H1 (cell line): Measurements from ENCODE around the gene IDI1. TPM values are rescaled to one million over a fixed set of nuclear protein-coding genes. Genes with fewer than 3 reads are reported as not detected.

Experiments used
- CTCF ChIA-PET: fragments of 300-600 bp; sonication (Branson Sonifier 250); formaldehyde crosslinking; loops from one replicate; lab custom pipeline; 2021; ENCODE audit not compliant: partially characterized antibody; lab: Charles Lee
- POLR2A ChIA-PET: fragments of 300-600 bp; sonication (Branson Sonifier 250); formaldehyde crosslinking; loops from one replicate; lab custom pipeline; 2021; ENCODE audit warnings: inconsistent platforms; ENCODE audit not compliant: partially characterized antibody; lab: Charles Lee
- DNase-seq, 2 experiments: peaks; one replicate each; pipeline versions ENCODE4 v3.0.0 to v3.0.0-alpha.2; 2010 to 2022; ENCODE audit warnings: low spot score in 2 of 2, low read depth in 1 of 2, mixed read lengths in 1 of 2
- FAIRE-seq: peaks from 2 replicates; lab custom pipeline; 2011; peaks lifted over from hg19 to GRCh38; lab: Jason Lieb, UNC
- H2AFZ ChIP-seq: 2 replicates; pipeline ENCODE4 v1.8.1; 2012; ENCODE audit warnings: low read length, inconsistent platforms
- H2AK5ac ChIP-seq: 2 replicates; pipeline ENCODE4 v1.6.1; 2013; ENCODE audit warnings: low read depth, low read length
- H2BK120ac ChIP-seq: replicated peaks from 2 replicates; pipeline ENCODE3; 2013; ENCODE audit warnings: low read depth, low read length, inconsistent platforms
- H2BK12ac ChIP-seq: 2 replicates; pipeline ENCODE4 v1.6.1; 2013; ENCODE audit warnings: low read depth, low read length
- H2BK15ac ChIP-seq: 2 replicates; pipeline ENCODE4 v1.6.1; 2013; ENCODE audit warnings: low read length
- H2BK20ac ChIP-seq: 2 replicates; pipeline ENCODE4 v1.6.1; 2013; ENCODE audit warnings: low read length
- H2BK5ac ChIP-seq: 2 replicates; pipeline ENCODE4 v1.6.1; 2013; ENCODE audit warnings: low read depth, low read length
- H3K14ac ChIP-seq: 2 replicates; pipeline ENCODE4 v1.6.1; 2013; ENCODE audit warnings: inconsistent platforms; ENCODE audit not compliant: insufficient read length
- H3K18ac ChIP-seq: 2 replicates; pipeline ENCODE4 v1.6.1; 2013; ENCODE audit warnings: low read length; ENCODE audit errors: extremely low read depth
- H3K23ac ChIP-seq: 2 replicates; pipeline ENCODE4 v1.6.1; 2013; ENCODE audit warnings: inconsistent platforms; ENCODE audit not compliant: insufficient read length
- H3K23me2 ChIP-seq: 2 replicates; pipeline ENCODE4 v1.6.1; 2013; ENCODE audit warnings: low read depth, low read length
- H3K27ac ChIP-seq: 2 replicates; pipeline ENCODE4 v1.6.1; 2011; ENCODE audit warnings: low read depth, low read length, inconsistent platforms
- H3K27me3 ChIP-seq, 4 experiments: replicated peaks in 1 of 4; 1 replicate in 1 of 4; 2 replicates in 3 of 4; pipeline versions ENCODE4 v1.6.1 to v1.8.1; 2011 to 2013; ENCODE audit warnings: low read length in 3 of 4, mild to moderate bottlenecking in 3 of 4, inconsistent platforms in 2 of 4, mixed read lengths in 2 of 4, moderate library complexity in 1 of 4; ENCODE audit not compliant: control insufficient read depth in 3 of 4, insufficient read depth in 3 of 4; ENCODE audit errors: extremely low read depth in 1 of 4
- H3K36me3 ChIP-seq, 4 experiments: 2 replicates each; pipeline versions ENCODE4 v1.6.1 to v1.8.1; 2011 to 2013; ENCODE audit warnings: mild to moderate bottlenecking in 4 of 4, low read length in 3 of 4, moderate library complexity in 2 of 4, control low read depth in 1 of 4, inconsistent platforms in 1 of 4; ENCODE audit not compliant: insufficient read depth in 4 of 4, control insufficient read depth in 2 of 4
- H3K4ac ChIP-seq: replicated peaks from 2 replicates; pipeline ENCODE3; 2013; ENCODE audit warnings: low read length, low read depth, mixed read lengths, inconsistent platforms; ENCODE audit not compliant: insufficient read length
- H3K4me1 ChIP-seq, 4 experiments: replicated peaks in 1 of 4; 1 replicate in 1 of 4; 2 replicates in 3 of 4; pipeline versions ENCODE4 v1.6.1 to v1.8.1; 2011 to 2013; ENCODE audit warnings: low read length in 3 of 4, inconsistent platforms in 2 of 4, mixed read lengths in 1 of 4; ENCODE audit not compliant: insufficient read depth in 4 of 4, control insufficient read depth in 3 of 4
- H3K4me2 ChIP-seq, 2 experiments: 2 replicates each; pipeline versions ENCODE4 v1.6.1 to v1.8.1; 2011 to 2013; ENCODE audit warnings: low read depth in 2 of 2, low read length in 2 of 2, control low read depth in 1 of 2, inconsistent platforms in 1 of 2, mild to moderate bottlenecking in 1 of 2; ENCODE audit not compliant: insufficient read depth in 1 of 2
- H3K4me3 ChIP-seq, 4 experiments: fragments of 200-600, 300-600 bp in 1 of 4; sonication (generic), shearing (Covaris generic), sonication (Bioruptor Twin) in 1 of 4; 2 replicates each; pipeline versions ENCODE4 v1.5.1 to v1.8.1; 2011 to 2016; ENCODE audit warnings: low read length in 4 of 4, low read depth in 3 of 4, control low read depth in 2 of 4, inconsistent platforms in 2 of 4, mild to moderate bottlenecking in 2 of 4, mixed read lengths in 1 of 4, moderate library complexity in 1 of 4; ENCODE audit not compliant: insufficient read depth in 2 of 4; ENCODE audit errors: extremely low read depth in 1 of 4
- H3K56ac ChIP-seq: replicated peaks from 2 replicates; pipeline ENCODE3; 2013; ENCODE audit warnings: low read depth, mild to moderate bottlenecking, mixed read lengths, low read length, inconsistent platforms; ENCODE audit not compliant: insufficient read length
- H3K79me1 ChIP-seq: 2 replicates; pipeline ENCODE4 v1.6.1; 2013; ENCODE audit warnings: low read depth, low read length, control low read depth
- H3K79me2 ChIP-seq, 2 experiments: 2 replicates each; pipeline versions ENCODE4 v1.6.1 to v1.8.1; 2012 to 2013; ENCODE audit warnings: low read length in 2 of 2, mild to moderate bottlenecking in 2 of 2, inconsistent platforms in 1 of 2; ENCODE audit not compliant: insufficient read depth in 2 of 2, control insufficient read depth in 1 of 2
- H3K9ac ChIP-seq, 4 experiments: replicated peaks in 1 of 4; 1 replicate in 1 of 4; 2 replicates in 3 of 4; pipeline versions ENCODE4 v1.6.1 to v1.8.1; 2011 to 2013; ENCODE audit warnings: low read depth in 3 of 4, low read length in 3 of 4, control low read depth in 2 of 4, mild to moderate bottlenecking in 2 of 4, moderate library complexity in 2 of 4, inconsistent platforms in 1 of 4; ENCODE audit errors: extremely low read depth in 1 of 4
- H3K9me3 ChIP-seq, 2 experiments: 2 replicates each; pipeline versions ENCODE4 v1.6.1 to v1.8.1; 2012 to 2013; ENCODE audit warnings: mild to moderate bottlenecking in 2 of 2, moderate library complexity in 2 of 2, control low read depth in 1 of 2, inconsistent platforms in 1 of 2, low read depth in 1 of 2, low read length in 1 of 2, mixed read lengths in 1 of 2; ENCODE audit not compliant: insufficient read depth in 2 of 2
- H4K20me1 ChIP-seq, 2 experiments: replicated peaks in 1 of 2; 2 replicates each; pipeline versions ENCODE3 to v1.8.1; 2011 to 2013; ENCODE audit warnings: inconsistent platforms in 2 of 2, low read length in 2 of 2, mild to moderate bottlenecking in 1 of 2; ENCODE audit not compliant: insufficient read depth in 2 of 2, control insufficient read depth in 1 of 2
- H4K5ac ChIP-seq: 2 replicates; pipeline ENCODE4 v1.6.1; 2013; ENCODE audit warnings: low read length, low read depth, mixed read lengths, inconsistent platforms; ENCODE audit not compliant: insufficient read length
- H4K8ac ChIP-seq: 2 replicates; pipeline ENCODE4 v1.8.0; 2013; ENCODE audit warnings: mild to moderate bottlenecking, moderate library complexity, low read length, inconsistent platforms; ENCODE audit not compliant: insufficient read depth; ENCODE audit errors: extremely low read depth
- H4K91ac ChIP-seq: replicated peaks from 2 replicates; pipeline ENCODE3; 2013; ENCODE audit warnings: low read length, mixed read lengths, inconsistent platforms; ENCODE audit not compliant: insufficient read length
- ATF2 ChIP-seq: IDR thresholded peaks from 2 replicates; pipeline ENCODE4 v1.6.1; 2012; ENCODE audit warnings: low read length, inconsistent platforms
- BACH1 ChIP-seq: IDR thresholded peaks from 2 replicates; pipeline ENCODE4 v1.6.1; 2012; ENCODE audit warnings: low read length, improper control_type of control experiment
- CBX8 ChIP-seq: fragments of 300-800, 300-1000 bp; sonication (generic); IDR thresholded peaks from 2 replicates; pipeline ENCODE4 v1.7.1; 2016; ENCODE audit warnings: low read depth, low read length, borderline replicate concordance
- FOSL1 ChIP-seq: IDR thresholded peaks from 2 replicates; pipeline ENCODE4 v1.6.1; 2011; ENCODE audit warnings: mild to moderate bottlenecking, low read depth, low read length, moderate library complexity; ENCODE audit not compliant: insufficient read depth
- JUN ChIP-seq: IDR thresholded peaks from 2 replicates; pipeline ENCODE4 v1.6.1; 2011; ENCODE audit warnings: low read depth, mild to moderate bottlenecking, improper control_type of control experiment, low read length
- KDM5A ChIP-seq: fragments of 200-600 bp; IDR thresholded peaks from 2 replicates; pipeline ENCODE4 v1.7.1; 2012; ENCODE audit warnings: mild to moderate bottlenecking, low read length, inconsistent platforms, mixed read lengths
- POU5F1 ChIP-seq: IDR thresholded peaks from 2 replicates; pipeline ENCODE4 v1.6.1; 2011; ENCODE audit warnings: low read depth, mild to moderate bottlenecking, low read length, moderate library complexity
- RBBP5 ChIP-seq: IDR thresholded peaks from 2 replicates; pipeline ENCODE4 v1.7.1; 2012; ENCODE audit warnings: low read depth, mild to moderate bottlenecking, inconsistent platforms, low read length, moderate library complexity, borderline replicate concordance
- SAP30 ChIP-seq: fragments of 300-600 bp; sonication (generic); IDR thresholded peaks from 2 replicates; pipeline ENCODE4 v1.7.1; 2012; ENCODE audit warnings: low read length, moderate library complexity, mild to moderate bottlenecking, inconsistent platforms; ENCODE audit not compliant: insufficient read depth, insufficient replicate concordance
- ZNF274 ChIP-seq: IDR thresholded peaks from 2 replicates; pipeline ENCODE4 v1.7.0; 2012; ENCODE audit warnings: low read length, borderline replicate concordance; ENCODE audit errors: extremely low read depth
- WGBS, 2 experiments: shearing (Covaris generic) in 1 of 2; methylation state at CpG; one replicate each; pipeline versions ENCODE4 v1.1.6 to v1.1.7; 2013 to 2015; ENCODE audit warnings: low lambda C conversion rate in 2 of 2, mixed read lengths in 2 of 2, inconsistent platforms in 1 of 2, low coverage in 1 of 2, missing lambda C conversion rate in 1 of 2; ENCODE audit not compliant: insufficient replicate concordance in 2 of 2, insufficient coverage in 1 of 2, insufficient read length in 1 of 2; ENCODE audit errors: extremely low coverage in 1 of 2, missing lambda C conversion rate in 1 of 2; 5-methylcytosine and 5-hydroxymethylcytosine counted together
- polyA plus RNA-seq, 7 experiments: library from polyadenylated mRNA; depleted of rRNA in 3 of 7; stranded (reverse) in 5 of 7; unstranded in 2 of 7; fragments of >200 nt in 5 of 7; fragments of 200-250 nt in 2 of 7; gene quantifications; 1 replicate in 5 of 7; 2 replicates in 1 of 7; 4 replicates in 1 of 7; pipeline versions ENCODE4 v1.2.1 to v1.2.3, GENCODE V29; 2011 to 2013; ENCODE audit warnings: missing spikeins in 2 of 7, mixed read lengths in 2 of 7
- total RNA-seq: library from RNA; stranded (reverse); fragmentation: NEBNext Ultra II Directional; extraction: Animal tissue kit (Norgen Biotek cat#: 25700); gene quantifications from 2 replicates; pipeline ENCODE4 v1.2.1, GENCODE V29; 2021
- TF ChIP-seq, protein P1 (sequence below): IDR thresholded peaks from 2 replicates; pipeline ENCODE4 v1.6.1; 2011; ENCODE audit warnings: low read length, improper control_type of control experiment

IDI1 gene
- total and polyA plus RNA-seq, 2 of the 8 experiments (the other 6 are each of a cell fraction or from before 2014, with no cell fraction given), result 35.3 to 56.6 TPM

GRCh38 chr10:996031-996430 lies 52.9 kb downstream of the IDI1 start:
- Histone ChIP-seq H3K4me2 (no peak overlapping the region), H4K91ac (no peak overlapping the region), H4K8ac (no peak overlapping the region), H3K23me2 (no peaks in the 10 kb centered on the region), H2BK120ac (no peak overlapping the region), H3K14ac (no peak overlapping the region), H2AFZ (no peak overlapping the region), H3K56ac (no peak overlapping the region), H3K79me2 (peaks cover 5 to 52% of the 10 kb centered on the region in 2 experiments), H3K27ac (no peak overlapping the region), H2BK12ac (no peak overlapping the region), H3K9ac (no peak overlapping the region), H3K4me3 (no peak overlapping the region), H2BK15ac (no peak overlapping the region), H3K18ac (no peak overlapping the region), H3K23ac (no peak overlapping the region), H4K20me1 (peaks cover 2 to 19% of the 10 kb centered on the region in 2 experiments), H3K36me3 (peaks cover 47 to 82% (median 76%) of the 10 kb centered on the region in 4 experiments), H3K4ac (no peak overlapping the region), H2BK20ac (no peak overlapping the region), H3K9me3 (no peaks in the 10 kb centered on the region; a peak in 1 of 4 replicates), H2AK5ac (no peak overlapping the region), H3K79me1 (no peaks in the 10 kb centered on the region; the same call in 1 of the 2 replicates), H4K5ac (no peak overlapping the region), H3K27me3 (no peaks in the 10 kb centered on the region), H2BK5ac (no peak overlapping the region), H3K4me1 (no peaks in the 10 kb centered on the region)
- 98% methylated on average over 12 of the region's 12 CpGs; no CpG with 5 or more reads in 1 of the 2 experiments for WGBS, 2 experiments
- CTCF ChIA-PET, result no interaction called here
- no peak for DNase-seq
- FAIRE-seq, result no peak
- POLR2A ChIA-PET, result interaction anchor here (1.5 to 4.4 kb wide), 3 partner anchors 9 to 20 kb away, joined by 5 to 28 read pairs (median 20); no protein-coding TSS in a partner anchor
- no peak for TF ChIP-seq SAP30
- TF ChIP-seq ATF2, result no peak
- TF ChIP-seq ZNF274, result no peak
- no peak for TF ChIP-seq FOSL1
- no peak for TF ChIP-seq BACH1
- TF ChIP-seq KDM5A, result no peak
- TF ChIP-seq CBX8, result no peak
- TF ChIP-seq, protein P1, sequence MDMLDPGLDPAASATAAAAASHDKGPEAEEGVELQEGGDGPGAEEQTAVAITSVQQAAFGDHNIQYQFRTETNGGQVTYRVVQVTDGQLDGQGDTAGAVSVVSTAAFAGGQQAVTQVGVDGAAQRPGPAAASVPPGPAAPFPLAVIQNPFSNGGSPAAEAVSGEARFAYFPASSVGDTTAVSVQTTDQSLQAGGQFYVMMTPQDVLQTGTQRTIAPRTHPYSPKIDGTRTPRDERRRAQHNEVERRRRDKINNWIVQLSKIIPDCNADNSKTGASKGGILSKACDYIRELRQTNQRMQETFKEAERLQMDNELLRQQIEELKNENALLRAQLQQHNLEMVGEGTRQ, result no peak
- TF ChIP-seq RBBP5, result no peak
- no peak for TF ChIP-seq POU5F1
- no peak for TF ChIP-seq JUN
